Caco-2 (cell line): ENCODE data around the gene PRKAG2. TPM values are rescaled to one million over a fixed set of nuclear protein-coding genes. Genes with fewer than 3 reads are reported as not detected.
"Not testable (repeated sequence)": the region's sequence is repeated elsewhere in the genome, so short reads cannot be mapped to it uniquely, and the experiment has no call there.

Experiments
- BruUV-seq: library from RNA; stranded (reverse); fragments of 400-500 nt; replicated peaks from 2 replicates; lab custom pipeline; 2021; lab: Mats Ljungman, UMichigan
- CTCF ChIA-PET: fragments of 300-600 bp; sonication (Branson Sonifier 250); formaldehyde crosslinking; loops from one replicate; lab custom pipeline; 2022; ENCODE audit warnings: antibody characterized with exemption; lab: Charles Lee
- POLR2A ChIA-PET: fragments of 300-600 bp; sonication (Branson Sonifier 250); formaldehyde crosslinking; loops from one replicate; lab custom pipeline; 2022; ENCODE audit warnings: antibody characterized with exemption; lab: Charles Lee
- DNase-seq, 2 experiments: peaks; one replicate each; pipeline versions ENCODE4 v3.0.0 to v3.0.0-alpha.2; 2020 to 2022
- H3K27me3 ChIP-seq: replicated peaks from 2 replicates; pipeline ENCODE4 v1.6.0; 2011; ENCODE audit warnings: low read length; ENCODE audit not compliant: control insufficient read depth, insufficient read depth
- H3K36me3 ChIP-seq: 2 replicates; pipeline ENCODE4 v1.5.1; 2011; ENCODE audit warnings: low read length; ENCODE audit not compliant: control insufficient read depth, insufficient read depth
- H3K4me1 ChIP-seq: fragments of 250-450 bp; sonication (Bioruptor Pico); 2 replicates; pipeline ENCODE4 v1.5.1; 2020; ENCODE audit warnings: mild to moderate bottlenecking
- H3K4me3 ChIP-seq: 2 replicates; pipeline ENCODE4 v1.5.1; 2011; ENCODE audit warnings: low read depth, mild to moderate bottlenecking, control low read depth, low read length
- H3K9me3 ChIP-seq: fragments of 250-450 bp; sonication (Bioruptor Pico); 2 replicates; pipeline ENCODE4 v1.5.1; 2020; ENCODE audit warnings: mild to moderate bottlenecking, moderate library complexity
- H3K27ac Mint-ChIP-seq: one replicate; pipeline ENCODE4 v1.8.0; 2022; ENCODE audit warnings: mixed read lengths; ENCODE audit not compliant: unreplicated experiment
- H3K27me3 Mint-ChIP-seq: one replicate; pipeline ENCODE4 v1.8.0; 2022; ENCODE audit warnings: mixed read lengths; ENCODE audit not compliant: insufficient read depth, unreplicated experiment
- H3K36me3 Mint-ChIP-seq: one replicate; pipeline ENCODE4 v1.8.0; 2022; ENCODE audit warnings: mild to moderate bottlenecking, mixed read lengths; ENCODE audit not compliant: insufficient read depth, unreplicated experiment
- H3K4me1 Mint-ChIP-seq: one replicate; pipeline ENCODE4 v1.8.0; 2022; ENCODE audit warnings: low read depth, mixed read lengths; ENCODE audit not compliant: unreplicated experiment
- H3K4me3 Mint-ChIP-seq: one replicate; pipeline ENCODE4 v1.8.0; 2022; ENCODE audit warnings: mild to moderate bottlenecking, moderate library complexity, mixed read lengths; ENCODE audit not compliant: unreplicated experiment
- H3K9me3 Mint-ChIP-seq: one replicate; pipeline ENCODE4 v1.8.0; 2022; ENCODE audit warnings: mixed read lengths; ENCODE audit not compliant: unreplicated experiment
- intact Hi-C: fragments of 100-400 bp; cut with micrococcal nuclease; formaldehyde crosslinking; loops from one replicate; pipeline ENCODE4 v1.10.0; 2022; ENCODE audit not compliant: unreplicated experiment
- total RNA-seq: library from RNA; stranded (reverse); gene quantifications from 2 replicates; pipeline ENCODE4 v1.2.3, GENCODE V29; 2022
- TF ChIP-seq, protein P1 (sequence below), 2 experiments: fragments of 200-600 bp in 1 of 2; IDR thresholded peaks; 1 replicate in 1 of 2; 2 replicates in 1 of 2; pipeline versions ENCODE4 v1.5.1 to v1.8.0; 2011 to 2022; ENCODE audit warnings: antibody characterized with exemption in 1 of 2, control low read depth in 1 of 2, inconsistent platforms in 1 of 2, low read depth in 1 of 2, low read length in 1 of 2, mild to moderate bottlenecking in 1 of 2, moderate library complexity in 1 of 2; ENCODE audit not compliant: insufficient read depth in 1 of 2, severe bottlenecking in 1 of 2, unreplicated experiment in 1 of 2

PRKAG2 gene
- total RNA-seq, 1 experiment from 2014 or later: 15.9 TPM

DNA sequence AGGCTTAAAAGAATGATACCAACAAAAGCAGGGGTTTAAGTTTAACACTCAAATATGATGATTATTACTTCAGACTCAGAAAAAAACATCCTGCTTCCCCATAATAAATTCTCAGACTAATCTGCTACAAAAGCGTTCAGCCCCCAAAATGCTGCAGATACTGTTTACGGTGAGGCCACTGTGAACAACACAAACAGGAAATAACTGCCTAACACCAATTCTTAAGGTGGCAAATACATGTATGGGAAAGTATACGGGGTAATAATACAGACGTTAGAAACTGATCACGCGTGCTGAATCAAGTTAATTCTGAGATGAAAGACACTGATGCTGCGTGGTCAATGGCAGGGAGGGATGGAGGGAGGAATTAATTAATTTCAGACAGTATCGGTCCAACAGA is 295.2 kb downstream of the PRKAG2 start:
- no peak overlapping the region for H3K27ac Mint-ChIP-seq
- no peak for DNase-seq
- POLR2A ChIA-PET: no interaction called here
- H3K4me3 Mint-ChIP-seq: no peak overlapping the region
- Histone ChIP-seq H3K4me1 (no peaks in the 10 kb centered on the region), H3K36me3 (no peaks in the 10 kb centered on the region), H3K4me3 (no peak overlapping the region), H3K27me3 (no peaks in the 10 kb centered on the region), H3K9me3 (peaks cover 7% of the 10 kb centered on the region)
- H3K4me1 Mint-ChIP-seq: no peaks in the 10 kb centered on the region
- TF ChIP-seq, protein P1, sequence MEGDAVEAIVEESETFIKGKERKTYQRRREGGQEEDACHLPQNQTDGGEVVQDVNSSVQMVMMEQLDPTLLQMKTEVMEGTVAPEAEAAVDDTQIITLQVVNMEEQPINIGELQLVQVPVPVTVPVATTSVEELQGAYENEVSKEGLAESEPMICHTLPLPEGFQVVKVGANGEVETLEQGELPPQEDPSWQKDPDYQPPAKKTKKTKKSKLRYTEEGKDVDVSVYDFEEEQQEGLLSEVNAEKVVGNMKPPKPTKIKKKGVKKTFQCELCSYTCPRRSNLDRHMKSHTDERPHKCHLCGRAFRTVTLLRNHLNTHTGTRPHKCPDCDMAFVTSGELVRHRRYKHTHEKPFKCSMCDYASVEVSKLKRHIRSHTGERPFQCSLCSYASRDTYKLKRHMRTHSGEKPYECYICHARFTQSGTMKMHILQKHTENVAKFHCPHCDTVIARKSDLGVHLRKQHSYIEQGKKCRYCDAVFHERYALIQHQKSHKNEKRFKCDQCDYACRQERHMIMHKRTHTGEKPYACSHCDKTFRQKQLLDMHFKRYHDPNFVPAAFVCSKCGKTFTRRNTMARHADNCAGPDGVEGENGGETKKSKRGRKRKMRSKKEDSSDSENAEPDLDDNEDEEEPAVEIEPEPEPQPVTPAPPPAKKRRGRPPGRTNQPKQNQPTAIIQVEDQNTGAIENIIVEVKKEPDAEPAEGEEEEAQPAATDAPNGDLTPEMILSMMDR (IDR thresholded peaks at IDR 0.05; ENCODE audit: insufficient read depth in 1 of 2, low read depth in 1 of 2, low read length in 1 of 2, severe bottlenecking in 1 of 2, unreplicated experiment in 1 of 2): no peak
- H3K9me3 Mint-ChIP-seq: peaks cover 15% of the 10 kb centered on the region
- no peaks in the 10 kb centered on the region for H3K36me3 Mint-ChIP-seq
- no peaks in the 10 kb centered on the region for H3K27me3 Mint-ChIP-seq
- CTCF ChIA-PET: no interaction called here
- BruUV-seq: no TSS peak
- intact Hi-C loops: no loop called here

DNA sequence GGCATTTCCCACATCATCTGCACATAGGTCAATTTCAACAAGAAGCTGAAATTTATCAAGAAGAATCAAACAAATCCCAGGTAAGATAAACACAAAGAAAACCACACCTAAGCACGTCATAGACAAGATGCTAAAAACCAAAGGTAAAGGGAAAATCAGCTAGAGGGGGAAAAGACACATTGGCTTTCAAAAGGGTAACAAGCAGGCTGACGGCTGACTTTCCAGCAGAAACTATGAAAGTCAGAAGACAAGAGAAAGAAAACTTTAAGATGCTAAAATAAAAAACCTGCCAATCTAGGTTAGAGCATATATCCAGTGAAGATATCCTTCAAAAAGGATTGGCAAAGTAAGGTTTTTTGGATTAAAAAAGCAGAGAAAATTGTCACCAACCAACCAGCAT is 297.3 kb downstream of the PRKAG2 start:
- Histone ChIP-seq H3K27me3 (no peaks in the 10 kb centered on the region), H3K9me3 (peaks cover 7% of the 10 kb centered on the region), H3K4me1 (no peaks in the 10 kb centered on the region), H3K36me3 (no peaks in the 10 kb centered on the region), H3K4me3 (no peak overlapping the region)
- H3K36me3 Mint-ChIP-seq: no peaks in the 10 kb centered on the region
- H3K9me3 Mint-ChIP-seq: peaks cover 15% of the 10 kb centered on the region
- POLR2A ChIA-PET: no interaction called here
- CTCF ChIA-PET: no interaction called here
- no peak overlapping the region for H3K27ac Mint-ChIP-seq
- no peak overlapping the region for H3K4me3 Mint-ChIP-seq
- no peak for DNase-seq
- intact Hi-C loops: no loop called here
- TF ChIP-seq, protein P1 (IDR thresholded peaks at IDR 0.05; ENCODE audit: insufficient read depth in 1 of 2, low read depth in 1 of 2, low read length in 1 of 2, severe bottlenecking in 1 of 2, unreplicated experiment in 1 of 2): no peak
- H3K4me1 Mint-ChIP-seq: no peaks in the 10 kb centered on the region
- H3K27me3 Mint-ChIP-seq: no peaks in the 10 kb centered on the region
- no TSS peak for BruUV-seq

DNA sequence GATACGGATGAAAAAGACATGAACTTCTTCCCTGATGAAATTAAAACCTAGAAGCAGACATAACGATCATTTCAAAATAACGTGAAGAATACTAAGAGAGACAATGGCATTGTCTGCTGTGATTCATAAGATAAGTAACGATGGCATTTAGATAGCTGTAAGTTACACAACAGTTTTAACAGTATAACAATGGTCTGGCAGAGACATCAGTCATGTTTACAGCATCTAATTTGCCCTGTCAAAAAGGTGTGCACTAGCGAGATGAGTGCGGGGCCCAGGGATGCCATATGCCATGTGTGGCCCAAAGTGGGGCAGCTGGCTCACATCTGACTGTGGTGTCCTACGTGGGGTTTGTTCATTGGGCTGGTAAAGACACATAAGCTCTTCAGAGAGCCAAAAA is 301.5 kb downstream of the PRKAG2 start:
- H3K9me3 Mint-ChIP-seq: peaks cover 12% of the 10 kb centered on the region
- ChIA-PET POLR2A (no interaction called here), CTCF (interaction anchor here (0.6 to 0.7 kb wide), 2 partner anchors 26 to 466 kb away, joined by 3 to 4 read pairs; no protein-coding TSS in a partner anchor)
- Histone ChIP-seq H3K27me3 (no peaks in the 10 kb centered on the region), H3K4me1 (no peaks in the 10 kb centered on the region), H3K36me3 (no peaks in the 10 kb centered on the region), H3K4me3 (no peak overlapping the region), H3K9me3 (peaks cover 4% of the 10 kb centered on the region)
- no peaks in the 10 kb centered on the region for H3K4me1 Mint-ChIP-seq
- H3K27me3 Mint-ChIP-seq: no peaks in the 10 kb centered on the region
- H3K36me3 Mint-ChIP-seq: no peaks in the 10 kb centered on the region
- DNase-seq: no peak
- TF ChIP-seq, protein P1 (IDR thresholded peaks at IDR 0.05; ENCODE audit: insufficient read depth in 1 of 2, low read depth in 1 of 2, low read length in 1 of 2, severe bottlenecking in 1 of 2, unreplicated experiment in 1 of 2): no peak
- H3K27ac Mint-ChIP-seq: no peak overlapping the region
- intact Hi-C loops: no loop called here
- BruUV-seq: no TSS peak
- no peak overlapping the region for H3K4me3 Mint-ChIP-seq

DNA sequence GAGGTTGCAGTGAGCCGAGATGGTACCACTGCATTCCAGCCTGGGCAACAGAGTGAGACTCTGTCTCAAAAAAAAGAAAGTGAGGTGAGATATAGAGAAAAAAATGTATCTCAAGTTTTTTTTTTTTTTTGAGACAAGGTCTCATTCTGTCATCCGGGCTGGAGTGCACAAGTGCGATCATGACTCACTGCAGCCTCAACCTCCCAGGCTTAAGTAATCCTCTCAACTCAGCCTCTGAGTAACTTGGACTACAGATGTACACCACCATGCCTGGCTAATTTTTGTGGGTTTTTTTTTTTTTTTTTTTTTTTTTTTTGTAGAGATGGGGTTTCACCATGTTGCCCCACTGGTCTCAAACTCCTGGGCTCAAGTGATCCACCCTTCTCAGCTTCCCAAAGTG is 303.9 kb downstream of the PRKAG2 start:
- H3K27me3 ChIP-seq, H3K4me3 Mint-ChIP-seq, DNase-seq, H3K36me3 ChIP-seq, H3K9me3 Mint-ChIP-seq, H3K4me1 ChIP-seq, CTCF ChIA-PET, H3K4me1 Mint-ChIP-seq, POLR2A ChIA-PET, H3K4me3 ChIP-seq, BruUV-seq, H3K27ac Mint-ChIP-seq, H3K27me3 Mint-ChIP-seq, H3K36me3 Mint-ChIP-seq, H3K9me3 ChIP-seq: not testable (repeated sequence)
- intact Hi-C loops: loop anchor here (5.0 kb wide), 1 partner anchor 134 kb away; no protein-coding TSS in a partner anchor
